ENCODE data around the gene AGR3.
A peak's percentile ranks its signal among the peaks of the same experiment; 100 is the strongest.

Gene AGR3

DNA sequence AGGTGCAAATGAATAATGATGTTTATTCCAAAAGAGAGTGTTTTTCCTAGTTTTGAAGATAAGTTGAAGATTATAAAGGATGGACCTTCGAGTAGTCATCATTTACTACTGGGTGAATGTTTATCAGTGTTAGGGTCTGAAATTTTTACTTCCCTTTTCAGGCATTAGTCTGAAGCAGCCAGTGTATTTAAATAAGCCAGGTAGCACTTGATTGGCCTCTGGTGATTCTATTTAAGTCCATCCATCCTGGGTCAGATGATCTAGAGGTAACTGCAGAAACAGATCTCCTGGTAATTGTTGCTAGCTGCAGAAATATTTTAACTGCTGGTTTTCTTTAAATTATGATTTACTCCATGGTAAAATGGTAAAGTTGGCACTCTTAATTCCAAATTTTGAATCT is 42.9 kb downstream of the AGR3 start:
- 88% methylated on average over 1 of the region's 1 CpG for WGBS (ENCODE audit: insufficient coverage)
- no peaks in the 10 kb centered on the region for H3K4me1 ChIP-seq (ENCODE audit: control extremely low read depth in 1 of 4, control insufficient read depth in 4 of 4, insufficient read depth in 4 of 4, low read length in 3 of 4)
- H3K36me3 ChIP-seq (ENCODE audit: control insufficient read depth in 4 of 4, insufficient read depth in 4 of 4, low read length in 3 of 4): no peaks in the 10 kb centered on the region
- POLR2A ChIA-PET: no interaction called here
- DNase-seq: peak in 1 of 3 donors; percentile 9
- CTCF ChIA-PET: interaction anchor here (1.0 to 1.6 kb wide), 3 partner anchors 9 to 37 kb away, joined by 3 to 6 read pairs (median 3); no protein-coding TSS in a partner anchor
- no peaks in the 10 kb centered on the region for H3K27me3 ChIP-seq (replicated peaks in 2 of 5; ENCODE audit: control insufficient read depth in 4 of 5, insufficient read depth in 5 of 5, low read length in 4 of 5)
- no peaks in the 10 kb centered on the region for H3K9me3 ChIP-seq (ENCODE audit: control extremely low read depth in 1 of 5, control insufficient read depth in 4 of 5, insufficient read depth in 2 of 5, low read depth in 1 of 5, low read length in 4 of 5)
- no peak overlapping the region for H3K4me3 ChIP-seq (ENCODE audit: control insufficient read depth in 1 of 7, extremely low read depth in 1 of 7, insufficient read depth in 4 of 7, low read depth in 2 of 7, low read length in 6 of 7)
- no peak overlapping the region for H3K27ac ChIP-seq (ENCODE audit: insufficient read depth in 1 of 2, low read depth in 1 of 2, low read length in 2 of 2, poor library complexity in 1 of 2, severe bottlenecking in 2 of 2)

DNA sequence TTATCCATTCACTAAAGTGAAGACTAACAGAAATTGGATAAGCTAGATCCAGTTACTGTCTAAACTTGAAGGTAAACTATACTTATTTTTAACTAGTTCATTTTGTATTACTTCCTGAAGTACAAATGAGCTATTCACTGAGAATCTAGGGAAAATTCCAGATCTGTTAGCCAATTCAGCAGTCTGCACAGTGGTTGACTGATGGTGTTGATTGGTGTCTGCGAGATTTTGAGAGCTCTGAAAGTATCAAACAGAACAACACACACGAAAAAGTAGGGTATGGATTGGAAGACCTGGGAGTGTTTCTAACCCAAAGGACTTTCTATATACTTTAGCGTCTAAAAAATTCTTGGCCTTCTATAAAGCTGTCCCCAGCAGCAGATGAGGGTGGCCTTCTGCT is 43.4 kb downstream of the AGR3 start:
- Histone ChIP-seq H3K27ac (ENCODE audit: insufficient read depth in 1 of 2, low read depth in 1 of 2, low read length in 2 of 2, poor library complexity in 1 of 2, severe bottlenecking in 2 of 2) (no peak overlapping the region), H3K27me3 (replicated peaks in 2 of 5; ENCODE audit: control insufficient read depth in 4 of 5, insufficient read depth in 5 of 5, low read length in 4 of 5) (no peaks in the 10 kb centered on the region), H3K9me3 (ENCODE audit: control extremely low read depth in 1 of 5, control insufficient read depth in 4 of 5, insufficient read depth in 2 of 5, low read depth in 1 of 5, low read length in 4 of 5) (no peaks in the 10 kb centered on the region), H3K4me3 (ENCODE audit: control insufficient read depth in 1 of 7, extremely low read depth in 1 of 7, insufficient read depth in 4 of 7, low read depth in 2 of 7, low read length in 6 of 7) (no peak overlapping the region), H3K4me1 (ENCODE audit: control extremely low read depth in 1 of 4, control insufficient read depth in 4 of 4, insufficient read depth in 4 of 4, low read length in 3 of 4) (no peaks in the 10 kb centered on the region), H3K36me3 (ENCODE audit: control insufficient read depth in 4 of 4, insufficient read depth in 4 of 4, low read length in 3 of 4) (no peaks in the 10 kb centered on the region)
- ChIA-PET CTCF (interaction anchor here (1.0 to 1.6 kb wide), 2 partner anchors 13 to 36 kb away, joined by 3 to 6 read pairs; no protein-coding TSS in a partner anchor), POLR2A (no interaction called here)
- no CpG with 5 or more reads among the region's 3 CpGs for WGBS (ENCODE audit: insufficient coverage)
- no peak for DNase-seq

DNA sequence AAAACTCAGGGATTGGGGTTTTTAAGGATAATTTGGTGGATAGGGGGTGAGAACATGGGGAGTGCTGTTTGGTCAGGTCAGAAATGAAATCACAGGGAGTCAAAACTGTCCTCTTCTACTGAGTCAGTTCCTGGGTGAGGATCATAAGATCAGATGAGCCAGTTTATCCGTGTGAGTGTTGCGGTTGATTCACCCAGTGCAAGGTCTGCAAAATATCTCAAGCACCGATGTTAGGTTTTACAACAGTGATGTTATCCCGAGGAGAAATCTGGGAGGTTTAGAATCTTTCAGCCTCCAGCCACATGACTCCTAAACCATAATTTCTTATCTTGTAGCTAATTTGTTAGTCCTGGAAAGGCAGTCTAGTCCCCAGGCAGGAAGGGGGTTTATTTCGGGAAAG is 45.3 kb downstream of the AGR3 start:
- Histone ChIP-seq H3K4me3 (ENCODE audit: control insufficient read depth in 1 of 7, extremely low read depth in 1 of 7, insufficient read depth in 4 of 7, low read depth in 2 of 7, low read length in 6 of 7) (no peak overlapping the region), H3K9me3 (ENCODE audit: control extremely low read depth in 1 of 5, control insufficient read depth in 4 of 5, insufficient read depth in 2 of 5, low read depth in 1 of 5, low read length in 4 of 5) (no peaks in the 10 kb centered on the region), H3K36me3 (ENCODE audit: control insufficient read depth in 4 of 4, insufficient read depth in 4 of 4, low read length in 3 of 4) (no peaks in the 10 kb centered on the region), H3K27ac (ENCODE audit: insufficient read depth in 1 of 2, low read depth in 1 of 2, low read length in 2 of 2, poor library complexity in 1 of 2, severe bottlenecking in 2 of 2) (no peak overlapping the region), H3K4me1 (ENCODE audit: control extremely low read depth in 1 of 4, control insufficient read depth in 4 of 4, insufficient read depth in 4 of 4, low read length in 3 of 4) (no peaks in the 10 kb centered on the region), H3K27me3 (replicated peaks in 2 of 5; ENCODE audit: control insufficient read depth in 4 of 5, insufficient read depth in 5 of 5, low read length in 4 of 5) (no peaks in the 10 kb centered on the region)
- no peak for DNase-seq
- ChIA-PET POLR2A (interaction anchor here (0.6 kb wide), 1 partner anchor 145 kb away, joined by 5 read pairs; no protein-coding TSS in a partner anchor), CTCF (interaction anchor here (0.8 to 1.1 kb wide), 2 partner anchors 19 to 55 kb away, joined by 3 read pairs; no protein-coding TSS in a partner anchor)
- 86% methylated on average over 3 of the region's 5 CpGs for WGBS (ENCODE audit: insufficient coverage)

DNA sequence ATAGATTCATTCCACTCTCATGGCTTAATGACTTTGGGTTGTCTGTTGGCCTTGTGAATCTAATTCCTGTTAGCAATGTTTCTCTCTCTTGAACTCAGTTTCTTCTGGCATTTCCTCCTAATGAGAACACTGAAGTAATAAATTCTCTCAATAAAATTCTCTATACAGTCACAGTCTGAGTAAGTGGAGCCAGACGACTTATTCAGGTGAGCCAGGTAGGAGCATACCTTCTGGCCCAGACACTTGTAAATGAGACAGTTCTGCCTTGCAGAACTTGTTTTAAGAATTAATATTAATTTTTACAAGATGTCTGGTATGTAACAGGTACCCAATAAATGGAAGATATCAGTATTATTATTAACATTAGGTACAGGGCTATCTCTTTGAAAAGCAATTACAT is 48.4 kb downstream of the AGR3 start:
- WGBS (ENCODE audit: insufficient coverage): no CpG with 5 or more reads among the region's 1 CpG
- CTCF ChIA-PET: no interaction called here
- Histone ChIP-seq H3K27me3 (replicated peaks in 2 of 5; ENCODE audit: control insufficient read depth in 4 of 5, insufficient read depth in 5 of 5, low read length in 4 of 5) (no peaks in the 10 kb centered on the region), H3K9me3 (ENCODE audit: control extremely low read depth in 1 of 5, control insufficient read depth in 4 of 5, insufficient read depth in 2 of 5, low read depth in 1 of 5, low read length in 4 of 5) (peaks cover 0 to 3% (median 0%) of the 10 kb centered on the region in 5 experiments), H3K4me1 (ENCODE audit: control extremely low read depth in 1 of 4, control insufficient read depth in 4 of 4, insufficient read depth in 4 of 4, low read length in 3 of 4) (no peaks in the 10 kb centered on the region), H3K36me3 (ENCODE audit: control insufficient read depth in 4 of 4, insufficient read depth in 4 of 4, low read length in 3 of 4) (no peaks in the 10 kb centered on the region), H3K27ac (ENCODE audit: insufficient read depth in 1 of 2, low read depth in 1 of 2, low read length in 2 of 2, poor library complexity in 1 of 2, severe bottlenecking in 2 of 2) (no peak overlapping the region), H3K4me3 (ENCODE audit: control insufficient read depth in 1 of 7, extremely low read depth in 1 of 7, insufficient read depth in 4 of 7, low read depth in 2 of 7, low read length in 6 of 7) (no peak overlapping the region)
- POLR2A ChIA-PET: no interaction called here
- no peak for DNase-seq

DNA sequence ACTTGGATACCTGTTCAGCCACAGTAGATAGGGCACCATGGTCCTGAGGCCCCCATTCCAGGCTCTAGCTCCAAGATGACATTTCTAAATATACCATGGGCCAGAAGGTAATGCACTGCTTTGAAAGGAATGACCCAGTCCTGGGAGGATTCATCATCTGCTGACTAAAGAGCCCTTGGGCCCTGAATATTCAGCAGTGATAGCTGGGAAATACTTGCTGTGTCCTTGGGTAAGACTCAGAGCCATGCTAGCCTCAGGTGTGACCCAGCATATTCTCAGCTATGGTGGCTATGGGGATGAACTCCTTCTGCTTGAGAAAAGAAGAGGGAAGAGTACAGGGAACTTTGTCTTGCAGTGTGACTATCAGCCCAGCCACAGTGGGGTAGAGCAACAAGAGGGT is 55.7 kb downstream of the AGR3 start:
- Histone ChIP-seq H3K27ac (ENCODE audit: insufficient read depth in 1 of 2, low read depth in 1 of 2, low read length in 2 of 2, poor library complexity in 1 of 2, severe bottlenecking in 2 of 2) (no peak overlapping the region), H3K4me3 (ENCODE audit: control insufficient read depth in 1 of 7, extremely low read depth in 1 of 7, insufficient read depth in 4 of 7, low read depth in 2 of 7, low read length in 6 of 7) (no peak overlapping the region), H3K27me3 (replicated peaks in 2 of 5; ENCODE audit: control insufficient read depth in 4 of 5, insufficient read depth in 5 of 5, low read length in 4 of 5) (no peaks in the 10 kb centered on the region), H3K36me3 (ENCODE audit: control insufficient read depth in 4 of 4, insufficient read depth in 4 of 4, low read length in 3 of 4) (no peaks in the 10 kb centered on the region), H3K4me1 (ENCODE audit: control extremely low read depth in 1 of 4, control insufficient read depth in 4 of 4, insufficient read depth in 4 of 4, low read length in 3 of 4) (no peaks in the 10 kb centered on the region), H3K9me3 (ENCODE audit: control extremely low read depth in 1 of 5, control insufficient read depth in 4 of 5, insufficient read depth in 2 of 5, low read depth in 1 of 5, low read length in 4 of 5) (peaks cover 0 to 3% (median 0%) of the 10 kb centered on the region in 5 experiments)
- DNase-seq: no peak
- CTCF ChIA-PET: interaction anchor here (0.7 kb wide), 1 partner anchor 131 kb away, joined by 3 read pairs; no protein-coding TSS in a partner anchor
- POLR2A ChIA-PET: interaction anchor here (0.9 kb wide), 1 partner anchor 9 kb away, joined by 3 read pairs; no protein-coding TSS in a partner anchor

- Histone ChIP-seq H3K36me3 (ENCODE audit: control insufficient read depth in 4 of 4, insufficient read depth in 4 of 4, low read length in 3 of 4) (no peaks in the 10 kb centered on the region), H3K27ac (ENCODE audit: insufficient read depth in 1 of 2, low read depth in 1 of 2, low read length in 2 of 2, poor library complexity in 1 of 2, severe bottlenecking in 2 of 2) (no peak overlapping the region), H3K27me3 (replicated peaks in 2 of 5; ENCODE audit: control insufficient read depth in 4 of 5, insufficient read depth in 5 of 5, low read length in 4 of 5) (no peaks in the 10 kb centered on the region), H3K4me1 (ENCODE audit: control extremely low read depth in 1 of 4, control insufficient read depth in 4 of 4, insufficient read depth in 4 of 4, low read length in 3 of 4) (peaks cover 0 to 14% (median 6%) of the 10 kb centered on the region in 4 experiments), H3K9me3 (ENCODE audit: control extremely low read depth in 1 of 5, control insufficient read depth in 4 of 5, insufficient read depth in 2 of 5, low read depth in 1 of 5, low read length in 4 of 5) (no peaks in the 10 kb centered on the region), H3K4me3 (ENCODE audit: control insufficient read depth in 1 of 7, extremely low read depth in 1 of 7, insufficient read depth in 4 of 7, low read depth in 2 of 7, low read length in 6 of 7) (no peak overlapping the region)
- 100% methylated on average over 2 of the region's 3 CpGs for WGBS (ENCODE audit: insufficient coverage)
- ChIA-PET POLR2A (no interaction called here), CTCF (interaction anchor here (1.6 kb wide), 1 partner anchor 21 kb away, joined by 4 read pairs; no protein-coding TSS in a partner anchor)
- DNase-seq: no peak
These were observed 59.8 kb downstream of the AGR3 start for GRCh38 chr7:16822029-16822428.

DNA sequence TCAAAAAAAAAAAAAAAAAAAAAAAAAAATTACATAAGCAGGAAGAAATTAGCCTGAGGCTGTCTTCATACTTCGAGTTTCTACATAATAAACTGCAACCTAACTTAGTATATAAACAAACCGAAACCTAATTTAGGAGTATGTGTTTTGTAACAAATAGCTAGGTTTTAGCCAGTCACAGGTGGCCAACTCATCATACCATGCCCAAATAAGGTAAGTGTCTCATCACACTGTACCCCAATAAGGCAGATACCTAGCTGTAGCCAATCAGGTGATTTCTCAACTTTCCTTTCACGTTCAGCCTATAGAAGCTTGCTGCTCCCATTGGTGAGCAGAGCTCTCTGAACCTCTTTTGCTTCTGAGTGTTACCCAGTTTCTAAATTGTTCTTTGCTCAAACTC is 63.1 kb downstream of the AGR3 start:
- ChIA-PET POLR2A (interaction anchor here (0.6 kb wide), 1 partner anchor 48 kb away, joined by 3 read pairs; no protein-coding TSS in a partner anchor), CTCF (no interaction called here)
- Histone ChIP-seq H3K36me3 (ENCODE audit: control insufficient read depth in 4 of 4, insufficient read depth in 4 of 4, low read length in 3 of 4) (no peaks in the 10 kb centered on the region), H3K27ac (ENCODE audit: insufficient read depth in 1 of 2, low read depth in 1 of 2, low read length in 2 of 2, poor library complexity in 1 of 2, severe bottlenecking in 2 of 2) (no peak overlapping the region), H3K9me3 (ENCODE audit: control extremely low read depth in 1 of 5, control insufficient read depth in 4 of 5, insufficient read depth in 2 of 5, low read depth in 1 of 5, low read length in 4 of 5) (no peaks in the 10 kb centered on the region), H3K27me3 (replicated peaks in 2 of 5; ENCODE audit: control insufficient read depth in 4 of 5, insufficient read depth in 5 of 5, low read length in 4 of 5) (no peaks in the 10 kb centered on the region), H3K4me1 (ENCODE audit: control extremely low read depth in 1 of 4, control insufficient read depth in 4 of 4, insufficient read depth in 4 of 4, low read length in 3 of 4) (peaks cover 11 to 34% (median 14%) of the 10 kb centered on the region in 4 experiments), H3K4me3 (ENCODE audit: control insufficient read depth in 1 of 7, extremely low read depth in 1 of 7, insufficient read depth in 4 of 7, low read depth in 2 of 7, low read length in 6 of 7) (no peak overlapping the region)
- DNase-seq: no peak
- 100% methylated on average over 1 of the region's 3 CpGs for WGBS (ENCODE audit: insufficient coverage)
